Activated T-helper 1 cell treated with anti-CD3 and anti-CD28 coated beads, Interleukin-12 subunit alpha, Interleukin-12 subunit beta, Interleukin-2, Interleukin-4 antibody, amounts not matched to agents 30 ng/mL and 10 ng/mL and 1 ng/mL, durations not matched to agents 14 hours and 24 hours and 36 hours (primary cell): ENCODE measurements around the gene NECTIN2. TPM values are rescaled to one million over a fixed set of nuclear protein-coding genes. Genes with fewer than 3 reads are reported as not detected.

Experiments used
- DNase-seq: peaks from one replicate; pipeline ENCODE4 v3.0.0; 2021; ENCODE audit warnings: low spot score
- H3K27ac Mint-ChIP-seq: one replicate; pipeline ENCODE4 v1.8.0; 2021; ENCODE audit warnings: mild to moderate bottlenecking, mixed read lengths
- H3K27me3 Mint-ChIP-seq: one replicate; pipeline ENCODE4 v1.8.0; 2022; ENCODE audit warnings: mild to moderate bottlenecking, moderate library complexity, mixed read lengths; ENCODE audit not compliant: insufficient read depth
- H3K36me3 Mint-ChIP-seq: one replicate; pipeline ENCODE4 v1.8.0; 2021; ENCODE audit warnings: low read depth, mixed read lengths
- H3K4me1 Mint-ChIP-seq: one replicate; pipeline ENCODE4 v1.8.0; 2021; ENCODE audit warnings: low read depth, mixed read lengths
- H3K4me3 Mint-ChIP-seq: one replicate; pipeline ENCODE4 v1.8.0; 2021; ENCODE audit warnings: mild to moderate bottlenecking, moderate library complexity, mixed read lengths
- H3K9me3 Mint-ChIP-seq: one replicate; pipeline ENCODE4 v1.8.0; 2021; ENCODE audit warnings: mixed read lengths
- intact Hi-C: fragments of 100-400 bp; cut with micrococcal nuclease; formaldehyde crosslinking; loops from one replicate; pipeline ENCODE4 v1.15.1; 2024
- total RNA-seq: library from RNA; stranded (reverse); gene quantifications from 2 replicates; pipeline ENCODE4 v1.2.3, GENCODE V29; 2022

Gene NECTIN2
- 0.08 and 0.39 TPM in 2 replicates for total RNA-seq

DNA sequence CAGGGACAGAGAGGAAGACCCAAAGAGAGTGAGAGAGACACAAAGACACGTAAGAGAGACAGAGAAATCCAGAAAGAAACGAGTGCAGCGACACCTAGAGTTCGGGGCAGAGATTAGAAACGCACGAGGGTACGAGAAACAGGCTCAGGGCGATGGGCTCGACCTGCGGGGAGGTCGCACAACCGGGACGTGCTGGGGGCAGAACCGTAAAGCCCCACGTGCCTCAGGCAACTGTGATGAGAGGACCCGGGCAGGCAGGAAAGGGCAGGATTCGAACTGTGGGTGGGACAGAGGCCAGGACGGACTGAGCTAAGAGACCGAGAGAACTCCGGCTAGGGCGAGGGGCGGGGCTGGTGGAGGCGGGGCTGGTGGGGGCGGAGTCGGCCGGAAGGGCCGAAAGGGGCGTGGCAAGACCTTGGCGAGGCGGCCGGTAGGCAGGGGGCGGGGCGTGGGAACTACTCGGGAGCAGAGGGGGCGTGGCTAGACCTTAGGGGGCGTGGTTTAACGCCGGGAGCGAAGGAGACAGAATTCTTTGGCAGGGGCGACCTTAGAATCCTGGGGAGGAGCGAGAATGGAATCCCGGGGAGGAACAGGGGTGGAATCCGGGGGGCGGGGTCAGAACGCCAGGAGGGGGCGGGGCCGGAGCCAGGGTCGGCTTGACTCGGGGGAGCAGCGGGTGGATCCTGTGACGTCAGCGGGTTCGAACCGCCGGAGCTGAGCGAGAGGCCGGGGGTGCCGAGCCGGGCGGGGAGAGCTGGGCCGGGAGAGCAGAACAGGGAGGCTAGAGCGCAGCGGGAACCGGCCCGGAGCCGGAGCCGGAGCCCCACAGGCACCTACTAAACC is at the start of gene NECTIN2:
Gene NECTIN2, plus strand, starts transcription at position 686 of the 843 bp plus-strand sequence. CDS start 229 bp downstream, outside the sequence.
- no peaks in the 10 kb centered on the region for H3K36me3 Mint-ChIP-seq
- intact Hi-C loops = loop anchor here (1.0 to 2.0 kb wide), 10 partner anchors 44 to 193 kb away; partner anchors contain the start of genes CLASRP and CLPTM1

DNA sequence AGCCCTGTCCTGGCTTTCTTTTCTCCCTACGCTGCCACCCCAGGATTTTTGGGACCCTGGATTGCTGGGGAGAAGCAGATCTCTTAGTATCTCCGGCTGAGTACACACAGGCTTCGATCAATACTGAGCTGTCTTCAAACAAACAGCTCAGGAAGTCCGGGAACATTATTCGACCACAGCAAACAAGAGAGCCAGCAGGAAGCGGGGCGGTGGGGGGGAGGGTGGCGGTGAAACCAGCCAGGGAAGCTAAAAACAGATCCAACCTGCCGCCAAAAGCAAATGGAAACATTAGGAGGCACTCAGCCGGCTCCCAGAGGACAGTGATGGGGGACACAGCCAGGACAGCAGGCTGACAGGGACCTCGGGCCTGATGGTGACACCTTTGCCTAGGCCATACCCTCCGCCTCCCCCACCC is 49.4 kb upstream of the NECTIN2 start:
- Mint-ChIP-seq H3K9me3 (no peaks in the 10 kb centered on the region), H3K4me3 (no peak overlapping the region), H3K27me3 (peaks cover 3% of the 10 kb centered on the region), H3K4me1 (peaks cover 9% of the 10 kb centered on the region), H3K36me3 (no peaks in the 10 kb centered on the region), H3K27ac (peak overlapping the region; percentile 78)
- DNase-seq = no peak
- intact Hi-C loops = no loop called here

More for the DNA sequence above, at the start of gene NECTIN2:
- H3K4me3 Mint-ChIP-seq = peak within 1 kb of the TSS; percentile 83
- H3K9me3 Mint-ChIP-seq = no peaks in the 10 kb centered on the region
- DNase-seq = peak; percentile 73
- peak within 1 kb of the TSS; percentile 55 for H3K27ac Mint-ChIP-seq
- peaks cover 34% of the 10 kb centered on the region for H3K27me3 Mint-ChIP-seq
- H3K4me1 Mint-ChIP-seq = peaks cover 21% of the 10 kb centered on the region

DNA sequence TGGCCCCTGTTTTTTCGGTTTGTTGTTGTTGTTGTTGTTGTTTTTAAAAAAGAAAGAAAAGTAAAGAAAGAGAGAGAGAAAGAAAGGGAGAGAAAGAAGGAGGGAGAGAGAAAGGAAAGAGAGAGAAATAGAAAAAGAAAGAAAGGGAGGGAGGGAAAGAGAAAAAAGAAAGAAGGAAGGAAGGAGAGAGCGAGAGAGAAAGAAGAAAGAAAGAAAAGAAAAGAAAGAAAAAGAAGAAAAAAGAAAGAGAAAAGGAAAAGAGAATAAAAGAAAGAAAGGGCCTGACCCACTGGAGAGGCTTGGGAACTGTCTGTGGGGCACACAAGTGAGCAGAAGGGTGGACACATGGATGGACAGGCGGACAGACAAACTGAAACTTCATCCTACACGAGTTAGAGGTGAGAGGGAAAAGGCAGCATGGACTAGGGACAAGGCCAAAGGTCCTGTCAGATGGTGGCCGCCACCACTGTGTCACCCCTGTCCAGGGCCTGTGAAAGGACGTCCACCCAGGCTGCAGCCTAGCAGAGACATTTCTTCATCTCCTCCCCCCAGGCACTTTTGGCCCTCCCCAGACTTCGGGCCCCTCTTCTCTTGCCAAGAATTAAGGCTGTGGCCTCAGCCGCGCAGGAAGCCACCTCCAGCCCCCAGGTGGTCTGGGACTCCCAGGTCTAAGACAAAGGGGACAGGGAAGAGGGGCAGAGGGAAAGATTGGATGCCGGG is 46.3 kb upstream of the NECTIN2 start:
- intact Hi-C loops = loop anchor here (1.0 to 5.0 kb wide), 2 partner anchors 46 to 153 kb away; no protein-coding TSS in a partner anchor
- Mint-ChIP-seq H3K9me3 (no peaks in the 10 kb centered on the region), H3K36me3 (no peaks in the 10 kb centered on the region), H3K27me3 (peaks cover 8% of the 10 kb centered on the region), H3K27ac (no peak overlapping the region), H3K4me3 (no peak overlapping the region), H3K4me1 (peaks cover 9% of the 10 kb centered on the region)
- DNase-seq = no peak

DNA sequence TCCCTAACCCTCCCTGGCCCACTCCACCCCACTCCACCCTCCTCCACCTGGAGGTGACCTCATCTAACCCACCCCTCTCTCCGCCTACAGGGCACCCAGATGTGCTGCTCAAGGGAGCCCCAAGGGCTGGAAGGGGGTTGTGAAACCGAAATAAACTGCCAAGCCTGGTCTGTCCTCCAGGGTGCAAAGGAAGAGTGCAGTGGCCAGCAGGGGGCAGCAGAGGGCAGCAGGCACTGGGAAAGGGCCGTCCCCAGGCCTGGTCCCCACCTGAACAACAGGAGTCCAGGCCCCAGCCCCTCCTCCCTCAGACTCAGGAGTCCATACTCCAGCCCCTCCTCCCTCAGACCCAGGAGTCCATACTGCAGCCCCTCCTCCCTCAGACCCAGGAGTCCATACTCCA is 45.6 kb upstream of the NECTIN2 start:
- Mint-ChIP-seq H3K27ac (no peak overlapping the region), H3K4me1 (peaks cover 9% of the 10 kb centered on the region), H3K4me3 (no peak overlapping the region), H3K9me3 (no peaks in the 10 kb centered on the region), H3K27me3 (peaks cover 13% of the 10 kb centered on the region), H3K36me3 (no peaks in the 10 kb centered on the region)
- intact Hi-C loops = loop anchor here (1.0 to 5.0 kb wide), 2 partner anchors 45 to 152 kb away; no protein-coding TSS in a partner anchor
- peak; percentile 78 for DNase-seq

DNA sequence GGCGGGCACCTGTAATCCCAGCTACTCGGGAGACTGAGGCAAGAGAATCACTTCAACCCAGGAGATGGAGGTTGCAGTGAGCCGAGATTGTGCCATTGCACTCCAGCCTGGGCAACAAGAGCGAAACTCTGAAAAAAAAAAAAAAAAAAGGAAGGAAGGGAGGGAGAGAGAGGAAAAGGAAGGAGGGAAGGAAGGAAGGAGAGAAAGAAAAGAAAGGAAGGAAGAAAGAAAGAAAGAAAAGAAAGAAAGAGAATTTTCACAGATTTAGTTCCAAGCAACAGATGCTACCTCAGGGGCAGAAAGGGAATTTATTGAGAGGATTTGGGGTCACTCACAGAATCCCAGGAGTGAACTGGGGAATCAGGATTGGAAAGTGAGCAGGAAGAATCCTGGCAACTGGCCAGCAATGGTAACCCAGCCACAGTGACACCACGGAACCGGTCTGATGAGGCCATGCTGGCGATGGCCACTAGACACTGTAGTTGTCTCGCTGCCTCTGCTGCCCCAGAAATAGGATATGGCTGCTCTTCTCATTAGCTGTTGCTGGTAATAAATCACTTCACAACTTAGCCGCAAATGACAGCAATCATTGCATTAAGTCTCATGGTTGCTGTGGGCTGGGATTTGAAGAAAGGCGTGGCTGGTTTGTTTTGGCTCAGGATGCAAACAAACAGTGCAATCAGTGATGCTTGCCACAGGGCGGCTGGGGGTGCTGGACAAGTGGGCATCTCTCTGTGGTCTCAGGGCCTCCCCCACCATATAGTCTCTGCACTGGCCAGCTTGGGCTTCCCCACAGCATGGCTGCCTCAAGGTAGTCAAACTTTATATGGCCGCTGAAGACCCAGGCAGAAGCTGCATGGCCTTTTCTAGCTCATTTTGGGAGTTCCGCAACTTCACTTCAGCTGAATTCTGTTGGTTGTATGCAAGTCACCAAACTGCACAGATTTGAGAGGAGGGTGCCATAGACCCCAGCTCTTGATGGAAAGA is 42.4 kb upstream of the NECTIN2 start:
- no peaks in the 10 kb centered on the region for H3K9me3 Mint-ChIP-seq
- peaks cover 23% of the 10 kb centered on the region for H3K27me3 Mint-ChIP-seq
- intact Hi-C loops = loop anchor here (5.0 kb wide), 1 partner anchor 149 kb away; no protein-coding TSS in a partner anchor
- no peak overlapping the region for H3K4me3 Mint-ChIP-seq
- no peaks in the 10 kb centered on the region for H3K4me1 Mint-ChIP-seq
- H3K27ac Mint-ChIP-seq = no peak overlapping the region
- DNase-seq = no peak
- H3K36me3 Mint-ChIP-seq = no peaks in the 10 kb centered on the region

DNA sequence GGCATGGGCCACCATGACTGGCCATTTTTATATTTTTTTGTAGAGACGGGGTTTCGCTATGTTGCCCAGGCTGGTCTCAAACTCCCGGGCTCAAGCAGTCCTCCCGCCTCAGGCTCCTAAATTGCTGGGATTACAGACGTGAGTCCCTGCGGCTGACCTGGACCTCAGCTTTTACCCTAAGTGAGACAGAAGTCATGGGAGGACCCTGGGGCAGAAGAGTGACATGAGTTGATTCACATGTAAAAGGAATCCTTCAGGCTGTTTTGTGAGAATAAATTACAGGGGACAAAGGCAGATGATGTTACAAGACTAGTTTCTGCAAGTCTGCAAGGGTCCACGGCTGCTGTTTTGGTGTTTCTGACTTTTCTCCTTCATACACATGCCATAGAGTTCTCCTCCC is 39.8 kb upstream of the NECTIN2 start:
- intact Hi-C loops = no loop called here
- Mint-ChIP-seq H3K9me3 (no peaks in the 10 kb centered on the region), H3K27me3 (peaks cover 28% of the 10 kb centered on the region), H3K27ac (no peak overlapping the region), H3K36me3 (no peaks in the 10 kb centered on the region), H3K4me3 (no peak overlapping the region), H3K4me1 (no peaks in the 10 kb centered on the region)
- no peak for DNase-seq

DNA sequence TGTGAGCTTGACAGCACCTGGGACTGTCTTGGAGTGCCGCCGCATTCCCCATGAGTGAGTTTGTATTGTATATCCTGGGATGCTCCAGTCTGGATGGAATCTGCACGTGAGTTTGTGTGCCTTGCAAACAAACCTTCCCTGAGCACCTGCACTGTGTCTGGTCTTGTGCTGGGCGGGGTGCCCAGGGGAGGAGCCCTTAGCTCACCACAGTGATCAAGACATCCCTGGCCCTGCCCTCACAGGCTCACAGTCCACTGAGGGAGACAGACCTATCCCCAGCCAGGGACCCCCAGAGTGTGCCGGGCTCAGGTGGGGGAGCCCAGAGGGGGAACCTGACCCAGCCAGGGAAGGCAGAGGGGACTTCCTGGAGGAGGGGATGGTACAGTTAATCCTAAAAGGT is 38.9 kb upstream of the NECTIN2 start:
- H3K4me1 Mint-ChIP-seq = no peaks in the 10 kb centered on the region
- DNase-seq = no peak
- no peaks in the 10 kb centered on the region for H3K36me3 Mint-ChIP-seq
- no peaks in the 10 kb centered on the region for H3K9me3 Mint-ChIP-seq
- no peak overlapping the region for H3K27ac Mint-ChIP-seq
- H3K4me3 Mint-ChIP-seq = no peak overlapping the region
- peaks cover 28% of the 10 kb centered on the region for H3K27me3 Mint-ChIP-seq
- intact Hi-C loops = no loop called here

DNA sequence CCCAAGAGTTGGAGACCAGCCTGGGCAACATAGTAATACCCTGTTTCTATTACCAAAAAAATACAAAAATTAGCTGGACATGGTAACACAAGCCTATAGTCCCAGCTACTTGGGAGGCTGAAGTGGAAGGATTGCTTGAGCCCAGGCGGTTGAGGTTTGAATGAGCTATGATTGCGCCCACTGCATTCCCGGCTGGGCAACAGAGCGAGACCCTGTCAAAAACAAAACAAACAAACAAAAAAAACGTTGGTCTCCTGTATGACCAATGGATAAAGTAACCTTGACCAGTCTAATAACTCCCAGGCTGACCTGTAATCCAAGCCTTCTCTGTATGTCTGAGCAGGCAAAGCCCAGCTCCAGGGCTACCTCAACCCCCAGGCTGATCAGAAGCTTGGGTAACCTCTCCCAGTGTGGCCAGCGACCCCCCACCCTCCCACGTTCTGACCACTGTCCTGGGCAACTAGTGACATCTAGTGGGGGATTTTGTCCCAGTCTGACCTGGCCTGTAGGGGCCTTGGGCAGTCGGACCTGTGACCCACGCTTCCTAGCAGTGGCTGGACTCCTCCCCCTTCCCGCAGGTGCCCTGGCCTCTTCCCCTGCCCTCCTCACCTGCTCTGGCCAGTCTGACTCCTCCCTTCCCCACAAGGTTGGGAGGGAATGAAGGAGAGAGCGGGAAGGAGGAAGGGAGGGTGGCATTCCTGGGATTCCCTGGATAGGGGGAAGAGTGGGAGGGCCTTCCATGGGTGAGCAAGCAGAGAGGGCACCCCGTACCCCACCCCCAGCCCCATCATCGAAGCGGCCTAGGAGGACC is 38.2 kb upstream of the NECTIN2 start:
- H3K27me3 Mint-ChIP-seq = peaks cover 26% of the 10 kb centered on the region
- intact Hi-C loops = no loop called here

DNA sequence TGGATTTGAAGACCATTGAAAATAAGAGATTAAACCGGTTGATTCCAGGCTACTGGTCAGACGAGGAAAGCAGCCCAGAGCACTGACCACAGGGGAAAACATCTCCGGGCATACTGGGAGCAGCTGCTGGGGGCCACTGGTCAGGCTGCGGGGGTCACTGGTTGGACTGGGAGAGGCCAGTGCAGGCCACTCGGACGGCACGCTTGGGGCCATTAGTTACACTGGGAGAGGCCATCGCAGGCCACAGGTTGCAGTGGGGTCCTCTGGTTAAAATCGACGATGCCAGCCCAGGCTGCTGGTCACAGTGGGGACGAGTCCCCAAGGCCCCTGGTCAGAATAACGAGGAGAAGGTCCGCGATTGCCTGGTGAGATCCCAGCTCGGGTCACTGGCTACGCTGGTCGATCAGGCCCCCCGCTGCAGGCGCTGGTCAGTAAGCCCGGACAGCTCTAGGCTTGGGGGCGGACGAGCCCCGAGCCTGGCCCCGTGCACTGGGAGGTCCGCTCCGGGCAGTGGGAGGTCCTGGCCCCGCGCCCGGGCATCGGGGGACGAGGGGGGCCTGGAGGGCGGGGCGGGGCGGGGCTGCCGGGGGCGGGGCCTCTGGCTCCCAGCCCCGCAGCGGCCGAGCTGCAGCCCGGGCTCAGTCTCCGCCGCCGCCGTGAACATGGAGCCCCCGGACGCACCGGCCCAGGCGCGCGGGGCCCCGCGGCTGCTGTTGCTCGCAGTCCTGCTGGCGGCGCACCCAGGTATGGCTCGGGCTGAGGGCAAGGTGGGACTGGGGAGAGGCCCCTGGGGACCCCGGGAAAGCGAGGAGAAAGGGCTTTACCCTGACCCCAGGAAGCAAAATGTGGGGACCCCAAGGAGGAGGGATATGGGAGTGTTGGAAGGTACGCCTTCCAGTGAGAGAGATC is 37.4 kb upstream of the NECTIN2 start, which contains the start of gene BCAM:
Gene BCAM, plus strand, starts transcription at position 641 of the 909 bp plus-strand sequence. Its CDS starts 22 bp downstream, at position 663.
- intact Hi-C loops = no loop called here
- no peak for DNase-seq
- Mint-ChIP-seq H3K27ac (no peak within 1 kb of the TSS), H3K9me3 (no peaks in the 10 kb centered on the region), H3K4me1 (no peaks in the 10 kb centered on the region), H3K4me3 (no peak within 1 kb of the TSS), H3K27me3 (peaks cover 28% of the 10 kb centered on the region), H3K36me3 (no peaks in the 10 kb centered on the region)

More for the DNA sequence above, 38.2 kb upstream of the NECTIN2 start:
- no peaks in the 10 kb centered on the region for H3K36me3 Mint-ChIP-seq
- H3K9me3 Mint-ChIP-seq = no peaks in the 10 kb centered on the region
- no peak overlapping the region for H3K4me3 Mint-ChIP-seq
- DNase-seq = no peak
- H3K27ac Mint-ChIP-seq = no peak overlapping the region
- no peaks in the 10 kb centered on the region for H3K4me1 Mint-ChIP-seq

DNA sequence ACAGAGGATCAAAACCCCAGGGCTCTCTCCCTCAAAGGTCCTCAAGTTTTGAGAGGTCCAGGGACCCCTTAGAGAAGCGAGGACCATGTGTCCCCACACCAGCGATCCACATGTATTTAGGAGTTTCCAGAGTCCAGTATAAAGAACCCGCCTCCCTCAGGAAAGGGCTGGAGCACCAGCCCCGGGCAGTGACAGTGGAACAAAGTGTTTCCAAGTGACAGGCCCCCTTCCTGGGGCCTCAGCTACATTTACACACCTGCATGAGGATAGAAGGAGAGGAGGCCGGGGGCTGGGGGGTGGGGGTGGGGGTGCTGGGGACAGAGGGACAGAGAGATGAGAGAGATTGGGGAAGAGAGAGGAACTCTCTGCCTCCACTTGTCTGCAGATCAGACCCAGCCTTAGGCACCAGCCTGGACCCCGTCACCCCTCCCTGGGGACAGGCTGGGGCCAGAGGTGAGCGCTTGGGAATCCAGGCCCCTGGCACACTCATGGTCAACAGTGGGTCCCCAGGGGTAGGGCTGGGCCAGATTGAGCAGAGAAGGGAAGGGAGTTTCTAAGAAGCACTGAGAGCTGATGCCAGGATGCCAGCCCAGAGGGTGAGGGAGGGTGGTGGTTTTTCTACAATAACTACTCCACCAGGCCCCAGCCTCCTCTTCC is 36.4 kb upstream of the NECTIN2 start:
- Mint-ChIP-seq H3K27me3 (peaks cover 25% of the 10 kb centered on the region), H3K4me3 (no peak overlapping the region), H3K4me1 (no peaks in the 10 kb centered on the region), H3K27ac (no peak overlapping the region), H3K9me3 (no peaks in the 10 kb centered on the region), H3K36me3 (no peaks in the 10 kb centered on the region)
- DNase-seq = no peak
- intact Hi-C loops = no loop called here
